GM23338 (cell line): ENCODE results near the gene RYR2. TPM values are rescaled to one million over a fixed set of nuclear protein-coding genes. Genes with fewer than 3 reads are reported as not detected.

ENCODE experiments used
- ATAC-seq: fragments of 200-7000 bp; cut with Tn5 transposase; 3 replicates; pipeline ENCODE4 v1.9.1; 2020
- DNase-seq: peaks from one replicate; pipeline ENCODE4 v3.0.0-alpha.2; 2015; ENCODE audit warnings: low spot score
- H2AFZ ChIP-seq: fragments of 200-600 bp; sonication (generic); 2 replicates; pipeline ENCODE4 v1.8.0; 2016; ENCODE audit warnings: antibody characterized with exemption, mild to moderate bottlenecking, moderate library complexity
- H3F3A ChIP-seq: fragments of 200-600 bp; sonication (generic); replicated peaks from 2 replicates; pipeline ENCODE4 v1.8.0; 2017; ENCODE audit warnings: antibody characterized with exemption, mixed run types, low read depth
- H3K27ac ChIP-seq: fragments of 200-600 bp; sonication (generic); 2 replicates; pipeline ENCODE4 v1.6.1; 2016; ENCODE audit warnings: low read depth
- H3K27me3 ChIP-seq: fragments of 200-600 bp; sonication (generic); 2 replicates; pipeline ENCODE4 v1.8.0; 2016; ENCODE audit warnings: mild to moderate bottlenecking, mixed run types, moderate library complexity; ENCODE audit not compliant: insufficient read depth
- H3K36me3 ChIP-seq: fragments of 200-600 bp; sonication (generic); 2 replicates; pipeline ENCODE4 v1.8.0; 2016; ENCODE audit warnings: mild to moderate bottlenecking; ENCODE audit not compliant: insufficient read depth
- H3K4me1 ChIP-seq: fragments of 200-600 bp; sonication (generic); 2 replicates; pipeline ENCODE4 v1.8.0; 2016; ENCODE audit warnings: mild to moderate bottlenecking, moderate library complexity; ENCODE audit not compliant: insufficient read depth
- H3K4me2 ChIP-seq: fragments of 200-600 bp; sonication (generic); 2 replicates; pipeline ENCODE4 v1.7.1; 2017; ENCODE audit warnings: mixed run types
- H3K4me3 ChIP-seq: fragments of 200-600 bp; sonication (generic); 2 replicates; pipeline ENCODE4 v1.6.1; 2016; ENCODE audit warnings: mixed run types
- H3K79me2 ChIP-seq: fragments of 200-600 bp; sonication (generic); replicated peaks from 2 replicates; pipeline ENCODE4 v1.8.0; 2017; ENCODE audit warnings: mild to moderate bottlenecking; ENCODE audit not compliant: insufficient read depth
- H3K9me2 ChIP-seq: fragments of 200-600 bp; sonication (generic); 2 replicates; pipeline ENCODE4 v1.8.0; 2017; ENCODE audit not compliant: insufficient read depth
- H4K20me1 ChIP-seq: fragments of 200-600 bp; sonication (generic); replicated peaks from 2 replicates; pipeline ENCODE4 v1.8.0; 2017; ENCODE audit warnings: mild to moderate bottlenecking; ENCODE audit not compliant: insufficient read depth
- H3K27ac Mint-ChIP-seq: 2 replicates; pipeline ENCODE4 v1.8.0; 2020; ENCODE audit warnings: inconsistent platforms, mild to moderate bottlenecking, moderate library complexity, mixed read lengths
- H3K27me3 Mint-ChIP-seq: 3 replicates; pipeline ENCODE4 v1.8.0; 2022; ENCODE audit warnings: low read depth, mild to moderate bottlenecking, moderate library complexity, mixed read lengths, inconsistent platforms; ENCODE audit not compliant: insufficient read depth, poor library complexity
- H3K36me3 Mint-ChIP-seq: 3 replicates; pipeline ENCODE4 v1.8.0; 2021; ENCODE audit warnings: low read depth, mild to moderate bottlenecking, inconsistent platforms, moderate library complexity, mixed read lengths
- H3K4me1 Mint-ChIP-seq: 3 replicates; pipeline ENCODE4 v1.8.0; 2020; ENCODE audit warnings: mild to moderate bottlenecking, inconsistent platforms, mixed read lengths
- H3K4me3 Mint-ChIP-seq: 3 replicates; pipeline ENCODE4 v1.8.0; 2021; ENCODE audit warnings: moderate library complexity, mild to moderate bottlenecking, inconsistent platforms, mixed read lengths
- H3K9me3 Mint-ChIP-seq: 3 replicates; pipeline ENCODE4 v1.8.0; 2020; ENCODE audit warnings: moderate library complexity, mild to moderate bottlenecking, inconsistent platforms, mixed read lengths
- CREB1 ChIP-seq: fragments of 250-450 bp; sonication (Bioruptor Pico); IDR thresholded peaks from 2 replicates; pipeline ENCODE4 v1.5.0; 2020; ENCODE audit warnings: low read depth, mild to moderate bottlenecking, moderate library complexity
- CTCF ChIP-seq, 2 experiments: fragments of 200-600 bp in 1 of 2; sonication (generic) in 1 of 2; conservative IDR thresholded peaks; 2 replicates each; pipeline versions ENCODE4 v1.5.1 to v1.6.1; 2016 to 2017; ENCODE audit warnings: antibody characterized with exemption in 2 of 2, low read depth in 2 of 2, mild to moderate bottlenecking in 2 of 2, moderate library complexity in 1 of 2
- ETS1 ChIP-seq: IDR thresholded peaks from 2 replicates; pipeline ENCODE4 v1.6.1; 2016; ENCODE audit warnings: antibody characterized with exemption
- EZH2 ChIP-seq: fragments of 200-600 bp; sonication (generic); IDR thresholded peaks from one replicate; pipeline ENCODE4 v1.8.0; 2017; ENCODE audit warnings: antibody characterized with exemption, mild to moderate bottlenecking, low read depth; ENCODE audit not compliant: unreplicated experiment
- EZH2phosphoT487 ChIP-seq: fragments of 200-600 bp; sonication (generic); IDR thresholded peaks from one replicate; pipeline ENCODE4 v1.8.1; 2018; ENCODE audit warnings: antibody characterized with exemption; ENCODE audit not compliant: unreplicated experiment
- JUNB ChIP-seq: IDR thresholded peaks from one replicate; pipeline ENCODE4 v1.6.1; 2016; ENCODE audit warnings: antibody characterized with exemption; ENCODE audit not compliant: unreplicated experiment
- NANOG ChIP-seq: IDR thresholded peaks from 2 replicates; pipeline ENCODE4 v1.6.1; 2016; ENCODE audit warnings: antibody characterized with exemption, borderline replicate concordance
- REST ChIP-seq: IDR thresholded peaks from one replicate; pipeline ENCODE4 v1.6.1; 2018; ENCODE audit warnings: antibody characterized with exemption; ENCODE audit not compliant: unreplicated experiment
- STAT1 ChIP-seq: IDR thresholded peaks from one replicate; pipeline ENCODE4 v1.6.1; 2016; ENCODE audit warnings: antibody characterized with exemption; ENCODE audit not compliant: unreplicated experiment
- ZNF114 ChIP-seq: fragments of 250-450 bp; sonication (Bioruptor Pico); IDR thresholded peaks from 2 replicates; pipeline ENCODE4 v1.5.0; 2020; ENCODE audit warnings: mild to moderate bottlenecking, moderate library complexity
- ZNF331 ChIP-seq: fragments of 250-450 bp; sonication (Bioruptor Pico); IDR thresholded peaks from 2 replicates; pipeline ENCODE4 v1.5.0; 2020; ENCODE audit warnings: low read depth, mild to moderate bottlenecking, moderate library complexity
- polyA plus RNA-seq: library from polyadenylated mRNA; unstranded; fragments of >200 nt; fragmentation: Nextera tagmentation; extraction: Ambion mirVana; gene quantifications from 2 replicates; pipeline ENCODE4 v1.2.1, GENCODE V29; 2016
- total RNA-seq: library from RNA; depleted of rRNA; stranded (reverse); fragments of >200 nt; shearing (Covaris generic); gene quantifications from 2 replicates; pipeline ENCODE4 v1.2.3, GENCODE V29; 2014

The RYR2 gene
- total and polyA plus RNA-seq, 2 experiments from 2014 or later = 8.9 to 10.0 TPM

GRCh38 chr1:237124856-237125462 lies 83.0 kb downstream of the RYR2 start:
- Histone ChIP-seq H3F3A (no peaks in the 10 kb centered on the region), H3K4me2 (no peak overlapping the region), H3K36me3 (no peaks in the 10 kb centered on the region), H3K79me2 (peaks cover 28% of the 10 kb centered on the region), H3K4me3 (no peak overlapping the region), H2AFZ (no peak overlapping the region), H3K27ac (no peak overlapping the region), H4K20me1 (no peaks in the 10 kb centered on the region), H3K4me1 (no peaks in the 10 kb centered on the region; the same call in 1 of the 2 replicates), H3K27me3 (no peaks in the 10 kb centered on the region), H3K9me2 (no peaks in the 10 kb centered on the region)
- Mint-ChIP-seq H3K4me3 (no peak overlapping the region), H3K9me3 (peaks cover 33% of the 10 kb centered on the region), H3K36me3 (peaks cover 33% of the 10 kb centered on the region), H3K4me1 (peaks cover 3% of the 10 kb centered on the region; the same call in 2 of the 3 replicates), H3K27ac (peak overlapping the region; percentile 87; the same call in 1 of the 2 replicates), H3K27me3 (peaks cover 6% of the 10 kb centered on the region)
- DNase-seq (peak; percentile 84), ATAC-seq (peak; percentile 56; the same call in 2 of the 3 replicates)
- TF ChIP-seq REST (no peak), CREB1 (CRISPR knock-in tag) (no peak), CTCF (conservative IDR thresholded peaks at IDR 0.05; ENCODE audit: low read depth in 2 of 2) (peak; percentile 84 to 95)

- no peak overlapping the region for H3K27ac ChIP-seq
- H3F3A ChIP-seq = no peaks in the 10 kb centered on the region
- H3K4me2 ChIP-seq = no peak overlapping the region
- no peaks in the 10 kb centered on the region; the same call in 1 of the 2 replicates for H3K4me1 ChIP-seq
- Mint-ChIP-seq H3K27ac (no peak overlapping the region), H3K9me3 (peaks cover 40% of the 10 kb centered on the region), H3K36me3 (peaks cover 38% of the 10 kb centered on the region), H3K4me3 (no peak overlapping the region), H3K4me1 (peaks cover 3% of the 10 kb centered on the region; the same call in 2 of the 3 replicates), H3K27me3 (peaks cover 6% of the 10 kb centered on the region)
- no peak for ATAC-seq
- no peak overlapping the region for H3K4me3 ChIP-seq
- H2AFZ ChIP-seq = no peak overlapping the region
- no peaks in the 10 kb centered on the region for H4K20me1 ChIP-seq
- TF ChIP-seq ZNF114 (CRISPR knock-in tag) = no peak
- no peak for TF ChIP-seq JUNB
- TF ChIP-seq CTCF (conservative IDR thresholded peaks at IDR 0.05; ENCODE audit: low read depth in 2 of 2) = no peak
- TF ChIP-seq ZNF331 (CRISPR knock-in tag) = no peak
- TF ChIP-seq ETS1 = no peak
- no peak for TF ChIP-seq CREB1 (CRISPR knock-in tag)
- TF ChIP-seq NANOG = no peak
- TF ChIP-seq STAT1 = no peak
- TF ChIP-seq EZH2 = no peak
- no peak for TF ChIP-seq REST
- TF ChIP-seq EZH2phosphoT487 = no peak
- DNase-seq = no peak
- H3K9me2 ChIP-seq = no peaks in the 10 kb centered on the region
- H3K36me3 ChIP-seq = no peaks in the 10 kb centered on the region; the same call in 1 of the 2 replicates
- no peaks in the 10 kb centered on the region for H3K27me3 ChIP-seq
- peaks cover 27% of the 10 kb centered on the region for H3K79me2 ChIP-seq
Observed at GRCh38 chr1:237126180-237126579, 84.2 kb downstream of the RYR2 start.
